ENCODE data around the gene CCDC121.
A peak's percentile ranks its signal among the peaks of the same experiment; 100 is the strongest.
"Not testable (repeated sequence)": the region's sequence is repeated elsewhere in the genome, so short reads cannot be mapped to it uniquely, and the experiment has no call there.

Gene CCDC121

GRCh38 chr2:27634291-27634690 is 5.5 kb upstream of the CCDC121 start:
- DNase-seq, result no peak

GRCh38 chr2:27630257-27630656 is 1.4 kb upstream of the CCDC121 start:
- DNase-seq, result not testable (repeated sequence)

GRCh38 chr2:27627963-27628766 is 647 bp downstream of the CCDC121 start:
- no peak for DNase-seq

GRCh38 chr2:27626921-27627320 is 1.9 kb downstream of the CCDC121 start:
- DNase-seq, result not testable (repeated sequence)

GRCh38 chr2:27626323-27626722 is 2.5 kb downstream of the CCDC121 start:
- not testable (repeated sequence) for DNase-seq

GRCh38 chr2:27624943-27625342 is 3.9 kb downstream of the CCDC121 start:
- DNase-seq, result no peak

- no peak for DNase-seq
Measured at GRCh38 chr2:27622921-27623384, 5.9 kb downstream of the CCDC121 start.

GRCh38 chr2:27621524-27621923 is 7.3 kb downstream of the CCDC121 start:
- DNase-seq, result no peak

- no peak for DNase-seq
Measured at GRCh38 chr2:27615316-27615715, 13.5 kb downstream of the CCDC121 start.

GRCh38 chr2:27613985-27614384 is 14.8 kb downstream of the CCDC121 start:
- no peak for DNase-seq

- no peak for DNase-seq
Measured at GRCh38 chr2:27606611-27607010, 22.2 kb downstream of the CCDC121 start.

GRCh38 chr2:27596627-27597026 is 32.2 kb downstream of the CCDC121 start:
- DNase-seq, result no peak

- DNase-seq, result not testable (repeated sequence)
Measured at GRCh38 chr2:27595412-27595811, 33.4 kb downstream of the CCDC121 start.

- DNase-seq, result not testable (repeated sequence)
Measured at GRCh38 chr2:27594020-27594703, 34.6 kb downstream of the CCDC121 start.

GRCh38 chr2:27593240-27593639 is 35.6 kb downstream of the CCDC121 start:
- DNase-seq, result no peak

- DNase-seq, result no peak
Measured at GRCh38 chr2:27591745-27592144, 37.1 kb downstream of the CCDC121 start.

GRCh38 chr2:27588308-27588707 is 40.5 kb downstream of the CCDC121 start:
- DNase-seq, result no peak

GRCh38 chr2:27587025-27587424 is 41.8 kb downstream of the CCDC121 start:
- no peak for DNase-seq

GRCh38 chr2:27584597-27584996 is 44.2 kb downstream of the CCDC121 start:
- DNase-seq, result no peak

- DNase-seq, result no peak
Measured at GRCh38 chr2:27583390-27583915, 45.4 kb downstream of the CCDC121 start.

- DNase-seq, result peak; percentile 59
Measured at GRCh38 chr2:27582695-27583389, 46.0 kb downstream of the CCDC121 start, which contains the start of gene ZNF512. Gene ZNF512 (plus strand): TSS chr2:27583042. CDS start chr2:27583113, 71 bp downstream.

- no peak for DNase-seq
Measured at GRCh38 chr2:27582129-27582694, 46.6 kb downstream of the CCDC121 start.
